Astrocyte (in vitro differentiated cells and primary cell): ENCODE measurements around the gene CEMP1. TPM values are rescaled to one million over a fixed set of nuclear protein-coding genes. Genes with fewer than 3 reads are reported as not detected.
"Not testable (repeated sequence)": the region's sequence is repeated elsewhere in the genome, so short reads cannot be mapped to it uniquely, and the experiment has no call there.

Source experiments
- DNase-seq: peaks from one replicate; pipeline ENCODE4 v3.0.0-alpha.2; 2010; ENCODE audit warnings: low read depth
- FAIRE-seq: peaks from 2 replicates; lab custom pipeline; 2011; peaks lifted over from hg19 to GRCh38; lab: Jason Lieb, UNC
- H2AFZ ChIP-seq: 2 replicates; pipeline ENCODE4 v1.6.0; 2012; ENCODE audit warnings: low read depth, low read length, inconsistent platforms
- H3K27ac ChIP-seq: 2 replicates; pipeline ENCODE4 v1.5.1; 2011; ENCODE audit warnings: low read depth, low read length, inconsistent platforms
- H3K27me3 ChIP-seq: 2 replicates; pipeline ENCODE4 v1.6.0; 2011; ENCODE audit warnings: low read length, inconsistent platforms; ENCODE audit not compliant: insufficient read depth
- H3K36me3 ChIP-seq: 2 replicates; pipeline ENCODE4 v1.5.1; 2011; ENCODE audit warnings: low read length, inconsistent platforms; ENCODE audit not compliant: insufficient read depth
- H3K4me1 ChIP-seq: 2 replicates; pipeline ENCODE4 v1.5.1; 2011; ENCODE audit warnings: low read length, inconsistent platforms; ENCODE audit not compliant: insufficient read depth
- H3K4me2 ChIP-seq: 2 replicates; pipeline ENCODE4 v1.6.0; 2012; ENCODE audit warnings: low read length, inconsistent platforms
- H3K4me3 ChIP-seq: 2 replicates; pipeline ENCODE4 v1.5.1; 2011; ENCODE audit warnings: low read depth, mild to moderate bottlenecking, low read length, inconsistent platforms; ENCODE audit not compliant: insufficient read depth
- H3K79me2 ChIP-seq: 2 replicates; pipeline ENCODE4 v1.6.0; 2012; ENCODE audit warnings: mild to moderate bottlenecking, low read length, inconsistent platforms; ENCODE audit not compliant: insufficient read depth
- H3K9ac ChIP-seq: 2 replicates; pipeline ENCODE4 v1.6.0; 2012; ENCODE audit warnings: mild to moderate bottlenecking, low read length, inconsistent platforms
- H3K9me3 ChIP-seq: 2 replicates; pipeline ENCODE4 v1.5.1; 2012; ENCODE audit warnings: low read depth, mild to moderate bottlenecking, low read length, inconsistent platforms; ENCODE audit not compliant: insufficient read depth
- H4K20me1 ChIP-seq: 2 replicates; pipeline ENCODE4 v1.6.0; 2012; ENCODE audit warnings: low read length, inconsistent platforms; ENCODE audit not compliant: insufficient read depth
- H3K27ac Mint-ChIP-seq: one replicate; pipeline ENCODE4 v1.8.0; 2021; ENCODE audit warnings: mild to moderate bottlenecking, mixed read lengths; ENCODE audit not compliant: unreplicated experiment
- H3K27me3 Mint-ChIP-seq: one replicate; pipeline ENCODE4 v1.8.0; 2021; ENCODE audit warnings: low read depth, mixed read lengths; ENCODE audit not compliant: unreplicated experiment
- H3K36me3 Mint-ChIP-seq: one replicate; pipeline ENCODE4 v1.8.0; 2021; ENCODE audit warnings: low read depth, mixed read lengths; ENCODE audit not compliant: unreplicated experiment
- H3K4me1 Mint-ChIP-seq: one replicate; pipeline ENCODE4 v1.8.0; 2021; ENCODE audit warnings: low read depth, mixed read lengths; ENCODE audit not compliant: unreplicated experiment
- H3K4me3 Mint-ChIP-seq: one replicate; pipeline ENCODE4 v1.8.0; 2021; ENCODE audit warnings: mild to moderate bottlenecking, moderate library complexity, mixed read lengths; ENCODE audit not compliant: unreplicated experiment
- H3K9me3 Mint-ChIP-seq: one replicate; pipeline ENCODE4 v1.8.0; 2021; ENCODE audit warnings: mild to moderate bottlenecking, mixed read lengths; ENCODE audit not compliant: unreplicated experiment
- total RNA-seq: library from RNA; stranded (reverse); gene quantifications from 2 replicates; pipeline ENCODE4 v1.2.1, GENCODE V29; 2021

The CEMP1 gene
- total RNA-seq, 1 donor from 2014 or later: not detected

GRCh38 chr16:2557150-2557549, 25.9 kb upstream of the CEMP1 start:
- H3K27me3 Mint-ChIP-seq: not testable (repeated sequence)

GRCh38 chr16:2554709-2555425, 23.7 kb upstream of the CEMP1 start:
- H3K4me1 ChIP-seq, H2AFZ ChIP-seq, H3K4me3 Mint-ChIP-seq, H3K27me3 ChIP-seq, H3K4me3 ChIP-seq, H3K36me3 Mint-ChIP-seq, H4K20me1 ChIP-seq, H3K9me3 ChIP-seq, FAIRE-seq, H3K9me3 Mint-ChIP-seq, DNase-seq, H3K4me2 ChIP-seq, H3K36me3 ChIP-seq, H3K27ac Mint-ChIP-seq, H3K27me3 Mint-ChIP-seq, H3K79me2 ChIP-seq, H3K27ac ChIP-seq, H3K9ac ChIP-seq, H3K4me1 Mint-ChIP-seq: not testable (repeated sequence)

More at GRCh38 chr16:2557150-2557549, 25.9 kb upstream of the CEMP1 start:
- not testable (repeated sequence) for H3K4me1 Mint-ChIP-seq, H3K27ac ChIP-seq, H3K79me2 ChIP-seq, H3K9ac ChIP-seq, H3K36me3 Mint-ChIP-seq, H3K27ac Mint-ChIP-seq, DNase-seq, H3K9me3 ChIP-seq, H3K27me3 ChIP-seq, H4K20me1 ChIP-seq, FAIRE-seq, H3K4me2 ChIP-seq, H2AFZ ChIP-seq, H3K4me1 ChIP-seq, H3K4me3 Mint-ChIP-seq, H3K36me3 ChIP-seq, H3K9me3 Mint-ChIP-seq, H3K4me3 ChIP-seq

GRCh38 chr16:2551420-2551889, 20.2 kb upstream of the CEMP1 start:
- not testable (repeated sequence) for H3K4me1 Mint-ChIP-seq, H3K4me3 ChIP-seq, H2AFZ ChIP-seq, H3K79me2 ChIP-seq, H3K9ac ChIP-seq, H3K27me3 ChIP-seq, H3K36me3 Mint-ChIP-seq, H3K4me1 ChIP-seq, H3K4me3 Mint-ChIP-seq, H4K20me1 ChIP-seq, FAIRE-seq, H3K4me2 ChIP-seq, H3K9me3 ChIP-seq, H3K27me3 Mint-ChIP-seq, DNase-seq, H3K9me3 Mint-ChIP-seq, H3K27ac ChIP-seq, H3K36me3 ChIP-seq
- H3K27ac Mint-ChIP-seq: peak overlapping the region; percentile 26

GRCh38 chr16:2550283-2550878, 19.2 kb upstream of the CEMP1 start:
- not testable (repeated sequence) for H3K27ac Mint-ChIP-seq, H3K4me1 Mint-ChIP-seq, H3K27ac ChIP-seq, H3K4me2 ChIP-seq, H3K4me3 Mint-ChIP-seq, H3K9ac ChIP-seq, H3K27me3 Mint-ChIP-seq, H2AFZ ChIP-seq, H3K4me3 ChIP-seq, FAIRE-seq, H3K36me3 Mint-ChIP-seq, H3K9me3 Mint-ChIP-seq, DNase-seq, H3K36me3 ChIP-seq, H4K20me1 ChIP-seq, H3K27me3 ChIP-seq, H3K9me3 ChIP-seq, H3K4me1 ChIP-seq
- peaks cover 17% of the 10 kb centered on the region for H3K79me2 ChIP-seq

GRCh38 chr16:2543771-2544170, 12.6 kb upstream of the CEMP1 start:
- not testable (repeated sequence) for H3K36me3 Mint-ChIP-seq, H3K27me3 ChIP-seq, H2AFZ ChIP-seq, DNase-seq, H3K4me3 Mint-ChIP-seq, H3K27ac ChIP-seq, H3K9ac ChIP-seq, H3K27me3 Mint-ChIP-seq, FAIRE-seq, H3K9me3 ChIP-seq, H3K36me3 ChIP-seq, H3K4me3 ChIP-seq, H3K4me2 ChIP-seq, H3K4me1 ChIP-seq, H3K9me3 Mint-ChIP-seq
- peaks cover 61% of the 10 kb centered on the region for H3K79me2 ChIP-seq
- peak overlapping the region; percentile 12 for H3K27ac Mint-ChIP-seq
- H4K20me1 ChIP-seq: peaks cover 52% of the 10 kb centered on the region
- H3K4me1 Mint-ChIP-seq: peaks cover 11% of the 10 kb centered on the region

GRCh38 chr16:2541409-2541808, 10.2 kb upstream of the CEMP1 start:
- not testable (repeated sequence) for H3K36me3 Mint-ChIP-seq, FAIRE-seq, H3K27ac ChIP-seq, H3K4me1 ChIP-seq, H2AFZ ChIP-seq, H3K27ac Mint-ChIP-seq, H3K27me3 ChIP-seq, H3K4me3 ChIP-seq, H3K9me3 ChIP-seq, H3K36me3 ChIP-seq, H3K27me3 Mint-ChIP-seq, DNase-seq, H3K9ac ChIP-seq, H3K9me3 Mint-ChIP-seq
- H3K4me2 ChIP-seq: peak overlapping the region; percentile 15
- H3K79me2 ChIP-seq: peaks cover 62% of the 10 kb centered on the region
- H4K20me1 ChIP-seq: peaks cover 56% of the 10 kb centered on the region
- Mint-ChIP-seq H3K4me3 (peak overlapping the region; percentile 40), H3K4me1 (peaks cover 17% of the 10 kb centered on the region)
